Liver (tissue), 9 donors: ENCODE results near the gene NHS. TPM values are rescaled to one million over a fixed set of nuclear protein-coding genes. Genes with fewer than 3 reads are reported as not detected.

Experiments
- DNase-seq: peaks from one replicate; pipeline ENCODE4 v3.0.0-alpha.2; 2017; ENCODE audit warnings: low spot score
- H3K27ac ChIP-seq, 2 donors: one replicate each; pipeline ENCODE4 v1.7.0; 2013; ENCODE audit warnings: inconsistent platforms in 2 of 2, low read length in 2 of 2, control low read depth in 1 of 2, low read depth in 1 of 2, mild to moderate bottlenecking in 1 of 2
- H3K27me3 ChIP-seq, 4 donors: one replicate each; pipeline versions ENCODE4 v1.6.1 to v1.7.0; 2013; ENCODE audit warnings: low read length in 3 of 4, inconsistent platforms in 1 of 4, mild to moderate bottlenecking in 1 of 4, moderate library complexity in 1 of 4; ENCODE audit not compliant: control insufficient read depth in 4 of 4, insufficient read depth in 4 of 4
- H3K36me3 ChIP-seq, 4 donors: one replicate each; pipeline versions ENCODE4 v1.6.1 to v1.7.0; 2013; ENCODE audit warnings: low read length in 3 of 4, mild to moderate bottlenecking in 3 of 4, low read depth in 1 of 4, moderate library complexity in 1 of 4; ENCODE audit not compliant: control insufficient read depth in 4 of 4, insufficient read depth in 3 of 4
- H3K4me1 ChIP-seq, 4 donors: one replicate each; pipeline versions ENCODE4 v1.6.1 to v1.7.0; 2013; ENCODE audit warnings: low read length in 3 of 4, mild to moderate bottlenecking in 3 of 4, moderate library complexity in 1 of 4; ENCODE audit not compliant: control insufficient read depth in 4 of 4, insufficient read depth in 4 of 4
- H3K4me3 ChIP-seq, 3 donors: one replicate each; pipeline versions ENCODE4 v1.6.1 to v1.7.0; 2013; ENCODE audit warnings: low read length in 3 of 3, control low read depth in 1 of 3, low read depth in 1 of 3, mild to moderate bottlenecking in 1 of 3
- H3K9ac ChIP-seq, 2 donors: one replicate each; pipeline ENCODE4 v1.7.0; 2013; ENCODE audit warnings: low read length in 2 of 2, mild to moderate bottlenecking in 2 of 2, moderate library complexity in 2 of 2, control low read depth in 1 of 2, low read depth in 1 of 2
- H3K9me3 ChIP-seq, 4 donors: one replicate each; pipeline versions ENCODE4 v1.6.1 to v1.7.0; 2013; ENCODE audit warnings: low read length in 3 of 4; ENCODE audit not compliant: control insufficient read depth in 4 of 4
- EGR1 ChIP-seq, 2 donors: IDR thresholded peaks; 2 replicates each; pipeline ENCODE4 v1.6.1; 2016 to 2018; ENCODE audit warnings: antibody characterized with exemption in 2 of 2, low read depth in 2 of 2
- FOXA1 ChIP-seq: IDR thresholded peaks from 2 replicates; pipeline ENCODE4 v1.6.1; 2016; ENCODE audit warnings: antibody characterized with exemption
- FOXA2 ChIP-seq: IDR thresholded peaks from 2 replicates; pipeline ENCODE4 v1.6.1; 2016; ENCODE audit warnings: antibody characterized with exemption
- GABPA ChIP-seq, 2 donors: IDR thresholded peaks in 1 of 2; conservative IDR thresholded peaks in 1 of 2; 2 replicates each; pipeline ENCODE4 v1.6.1; 2016; ENCODE audit warnings: antibody characterized with exemption in 2 of 2, mild to moderate bottlenecking in 1 of 2, moderate library complexity in 1 of 2
- HNF4A ChIP-seq, 2 donors: conservative IDR thresholded peaks; 2 replicates each; pipeline ENCODE4 v1.6.1; 2016; ENCODE audit warnings: antibody characterized with exemption in 2 of 2, mild to moderate bottlenecking in 2 of 2
- HNF4G ChIP-seq: IDR thresholded peaks from 2 replicates; pipeline ENCODE4 v1.6.1; 2016; ENCODE audit warnings: antibody characterized with exemption
- JUND ChIP-seq, 2 donors: IDR thresholded peaks; 2 replicates each; pipeline ENCODE4 v1.6.1; 2016; ENCODE audit warnings: antibody characterized with exemption in 2 of 2
- NR2F2 ChIP-seq: IDR thresholded peaks from 2 replicates; pipeline ENCODE4 v1.6.1; 2016; ENCODE audit warnings: antibody characterized with exemption
- RXRA ChIP-seq, 2 donors: IDR thresholded peaks; 2 replicates each; pipeline ENCODE4 v1.6.1; 2017 to 2018; ENCODE audit warnings: antibody characterized with exemption in 2 of 2, mild to moderate bottlenecking in 1 of 2
- SP1 ChIP-seq: IDR thresholded peaks from 2 replicates; pipeline ENCODE4 v1.6.1; 2018; ENCODE audit warnings: antibody characterized with exemption, mild to moderate bottlenecking
- TAF1 ChIP-seq: conservative IDR thresholded peaks from 2 replicates; pipeline ENCODE4 v1.6.1; 2016; ENCODE audit warnings: antibody characterized with exemption, mild to moderate bottlenecking
- YY1 ChIP-seq: IDR thresholded peaks from 2 replicates; pipeline ENCODE4 v1.6.1; 2016; ENCODE audit warnings: antibody characterized with exemption, mild to moderate bottlenecking
- polyA plus RNA-seq, 2 donors: library from polyadenylated mRNA; stranded (reverse) in 1 of 2; unstranded in 1 of 2; fragments of 200-250 nt in 1 of 2; fragments of >200 nt in 1 of 2; fragmentation: Nextera tagmentation in 1 of 2; extraction: Ambion mirVana in 1 of 2; gene quantifications; one replicate each; pipeline versions ENCODE4 v1.2.1 to v1.2.3, GENCODE V29; 2013 to 2015
- total RNA-seq, 2 donors: library from RNA; depleted of rRNA; stranded (reverse); fragments of >200 nt; gene quantifications; one replicate each; pipeline ENCODE4 v1.2.3, GENCODE V29; 2014
- TF ChIP-seq, protein P1 (sequence below): fragments of 150-350 bp; IDR thresholded peaks from 2 replicates; pipeline ENCODE4 v1.5.1; 2017; ENCODE audit warnings: improper control_type of control experiment, low read depth, low read length; ENCODE audit not compliant: missing input control
- TF ChIP-seq, protein P2 (sequence below): IDR thresholded peaks from 2 replicates; pipeline ENCODE4 v1.6.1; 2016; ENCODE audit warnings: antibody characterized with exemption
- TF ChIP-seq, protein P3 (sequence below): IDR thresholded peaks from 2 replicates; pipeline ENCODE4 v1.6.1; 2016; ENCODE audit warnings: antibody characterized with exemption, mild to moderate bottlenecking
- TF ChIP-seq, protein P4 (sequence below): IDR thresholded peaks from 2 replicates; pipeline ENCODE4 v1.6.1; 2016; ENCODE audit warnings: antibody characterized with exemption
- donor health status: healthy.
- donor health status: healthy.
- donor health status: healthy.
- donor health status: healthy.
- donor health status: healthy.

Gene NHS
- total and polyA plus RNA-seq, 4 donors = 0.03 to 0.17 (median 0.10) TPM

DNA sequence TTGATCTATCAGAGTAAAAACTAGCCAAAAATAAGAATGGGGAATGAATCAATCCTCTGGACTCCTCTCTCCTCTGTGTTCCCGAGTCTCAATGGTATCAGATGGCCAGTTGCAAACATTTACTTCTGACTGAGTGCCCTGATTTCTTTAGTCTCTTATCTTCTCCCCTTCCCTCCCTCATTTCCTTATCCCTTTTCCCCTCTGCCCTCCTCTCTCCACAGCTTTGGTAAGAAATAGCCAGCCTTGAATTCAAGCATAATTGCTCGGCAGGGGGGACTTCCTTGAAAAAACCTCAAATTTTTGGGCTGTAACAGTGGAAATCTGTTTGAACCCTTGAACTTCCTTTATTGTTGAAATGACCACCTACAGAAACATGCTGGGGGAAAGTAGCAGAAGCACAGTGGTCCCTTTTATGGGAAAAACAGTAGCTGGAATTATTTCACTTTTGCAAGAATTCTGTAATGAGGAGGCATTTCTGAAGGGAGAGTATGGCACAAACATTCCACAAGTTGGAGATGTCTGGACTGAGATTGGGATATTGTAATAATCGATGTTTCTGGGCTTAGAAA is 40.3 kb downstream of the NHS start (continued):
- TF ChIP-seq, protein P1, sequence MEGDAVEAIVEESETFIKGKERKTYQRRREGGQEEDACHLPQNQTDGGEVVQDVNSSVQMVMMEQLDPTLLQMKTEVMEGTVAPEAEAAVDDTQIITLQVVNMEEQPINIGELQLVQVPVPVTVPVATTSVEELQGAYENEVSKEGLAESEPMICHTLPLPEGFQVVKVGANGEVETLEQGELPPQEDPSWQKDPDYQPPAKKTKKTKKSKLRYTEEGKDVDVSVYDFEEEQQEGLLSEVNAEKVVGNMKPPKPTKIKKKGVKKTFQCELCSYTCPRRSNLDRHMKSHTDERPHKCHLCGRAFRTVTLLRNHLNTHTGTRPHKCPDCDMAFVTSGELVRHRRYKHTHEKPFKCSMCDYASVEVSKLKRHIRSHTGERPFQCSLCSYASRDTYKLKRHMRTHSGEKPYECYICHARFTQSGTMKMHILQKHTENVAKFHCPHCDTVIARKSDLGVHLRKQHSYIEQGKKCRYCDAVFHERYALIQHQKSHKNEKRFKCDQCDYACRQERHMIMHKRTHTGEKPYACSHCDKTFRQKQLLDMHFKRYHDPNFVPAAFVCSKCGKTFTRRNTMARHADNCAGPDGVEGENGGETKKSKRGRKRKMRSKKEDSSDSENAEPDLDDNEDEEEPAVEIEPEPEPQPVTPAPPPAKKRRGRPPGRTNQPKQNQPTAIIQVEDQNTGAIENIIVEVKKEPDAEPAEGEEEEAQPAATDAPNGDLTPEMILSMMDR = no peak
- TF ChIP-seq RXRA (IDR thresholded peaks at IDR 0.05) (no peak), JUND (IDR thresholded peaks at IDR 0.05) (no peak), HNF4A (conservative IDR thresholded peaks at IDR 0.05) (no peak), GABPA (IDR thresholded peaks at IDR 0.05 in 1 of 2, conservative IDR thresholded peaks at IDR 0.05 in 1 of 2) (no peak), FOXA1 (no peak)
- TF ChIP-seq, protein P2, sequence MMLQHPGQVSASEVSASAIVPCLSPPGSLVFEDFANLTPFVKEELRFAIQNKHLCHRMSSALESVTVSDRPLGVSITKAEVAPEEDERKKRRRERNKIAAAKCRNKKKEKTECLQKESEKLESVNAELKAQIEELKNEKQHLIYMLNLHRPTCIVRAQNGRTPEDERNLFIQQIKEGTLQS = no peak

DNA sequence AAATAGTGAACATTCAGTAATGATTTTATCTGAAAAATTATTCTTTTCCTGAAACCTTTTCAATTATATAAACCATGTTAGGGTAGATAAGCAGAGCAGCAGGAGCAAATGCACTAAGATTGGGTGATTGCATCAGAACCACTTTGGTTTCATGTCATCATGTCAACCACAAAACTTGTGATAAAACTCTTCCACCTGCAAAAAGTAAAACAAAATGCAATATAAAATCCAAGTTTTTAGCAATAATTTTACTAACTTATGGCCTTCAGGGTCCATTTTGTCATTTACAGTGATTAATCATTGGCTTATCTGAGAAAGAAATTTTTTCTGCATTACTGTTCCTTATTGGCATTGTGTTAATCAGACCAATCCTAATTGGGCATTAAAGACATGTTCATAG is 42.4 kb downstream of the NHS start:
- no peak overlapping the region for H3K4me3 ChIP-seq
- no peaks in the 10 kb centered on the region for H3K27me3 ChIP-seq
- H3K9me3 ChIP-seq = no peaks in the 10 kb centered on the region
- H3K4me1 ChIP-seq = no peaks in the 10 kb centered on the region
- no peaks in the 10 kb centered on the region for H3K36me3 ChIP-seq
- no peak overlapping the region for H3K9ac ChIP-seq
- H3K27ac ChIP-seq = no peak overlapping the region
- DNase-seq = no peak
- TF ChIP-seq EGR1 (IDR thresholded peaks at IDR 0.05; ENCODE audit: low read depth in 2 of 2) = no peak
- TF ChIP-seq NR2F2 = no peak
- TF ChIP-seq FOXA2 = no peak
- TF ChIP-seq, protein P3, sequence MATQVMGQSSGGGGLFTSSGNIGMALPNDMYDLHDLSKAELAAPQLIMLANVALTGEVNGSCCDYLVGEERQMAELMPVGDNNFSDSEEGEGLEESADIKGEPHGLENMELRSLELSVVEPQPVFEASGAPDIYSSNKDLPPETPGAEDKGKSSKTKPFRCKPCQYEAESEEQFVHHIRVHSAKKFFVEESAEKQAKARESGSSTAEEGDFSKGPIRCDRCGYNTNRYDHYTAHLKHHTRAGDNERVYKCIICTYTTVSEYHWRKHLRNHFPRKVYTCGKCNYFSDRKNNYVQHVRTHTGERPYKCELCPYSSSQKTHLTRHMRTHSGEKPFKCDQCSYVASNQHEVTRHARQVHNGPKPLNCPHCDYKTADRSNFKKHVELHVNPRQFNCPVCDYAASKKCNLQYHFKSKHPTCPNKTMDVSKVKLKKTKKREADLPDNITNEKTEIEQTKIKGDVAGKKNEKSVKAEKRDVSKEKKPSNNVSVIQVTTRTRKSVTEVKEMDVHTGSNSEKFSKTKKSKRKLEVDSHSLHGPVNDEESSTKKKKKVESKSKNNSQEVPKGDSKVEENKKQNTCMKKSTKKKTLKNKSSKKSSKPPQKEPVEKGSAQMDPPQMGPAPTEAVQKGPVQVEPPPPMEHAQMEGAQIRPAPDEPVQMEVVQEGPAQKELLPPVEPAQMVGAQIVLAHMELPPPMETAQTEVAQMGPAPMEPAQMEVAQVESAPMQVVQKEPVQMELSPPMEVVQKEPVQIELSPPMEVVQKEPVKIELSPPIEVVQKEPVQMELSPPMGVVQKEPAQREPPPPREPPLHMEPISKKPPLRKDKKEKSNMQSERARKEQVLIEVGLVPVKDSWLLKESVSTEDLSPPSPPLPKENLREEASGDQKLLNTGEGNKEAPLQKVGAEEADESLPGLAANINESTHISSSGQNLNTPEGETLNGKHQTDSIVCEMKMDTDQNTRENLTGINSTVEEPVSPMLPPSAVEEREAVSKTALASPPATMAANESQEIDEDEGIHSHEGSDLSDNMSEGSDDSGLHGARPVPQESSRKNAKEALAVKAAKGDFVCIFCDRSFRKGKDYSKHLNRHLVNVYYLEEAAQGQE = no peak
- TF ChIP-seq TAF1 = no peak
- no peak for TF ChIP-seq YY1
- no peak for TF ChIP-seq FOXA1
- TF ChIP-seq, protein P4, sequence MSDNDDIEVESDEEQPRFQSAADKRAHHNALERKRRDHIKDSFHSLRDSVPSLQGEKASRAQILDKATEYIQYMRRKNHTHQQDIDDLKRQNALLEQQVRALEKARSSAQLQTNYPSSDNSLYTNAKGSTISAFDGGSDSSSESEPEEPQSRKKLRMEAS = no peak
- no peak for TF ChIP-seq HNF4A (conservative IDR thresholded peaks at IDR 0.05)
- TF ChIP-seq HNF4G = no peak
- TF ChIP-seq GABPA (IDR thresholded peaks at IDR 0.05 in 1 of 2, conservative IDR thresholded peaks at IDR 0.05 in 1 of 2) = no peak
- TF ChIP-seq, protein P2 = no peak
- TF ChIP-seq SP1 = no peak
